SK-N-SH treated with all-trans-retinoic acid at 6 μM for 48 hours (cell line): ENCODE results near the gene POLD2.

Source experiments
- OSR1 ChIP-seq: fragments of 250-450 bp; sonication (Bioruptor Pico); IDR thresholded peaks from 2 replicates; pipeline ENCODE4 v1.8.0; 2022; ENCODE audit warnings: moderate library complexity, mild to moderate bottlenecking, inconsistent platforms
- PPARA ChIP-seq: fragments of 250-450 bp; sonication (Bioruptor Pico); IDR thresholded peaks from 2 replicates; pipeline ENCODE4 v1.5.0; 2020; ENCODE audit warnings: mild to moderate bottlenecking, borderline replicate concordance
- SNAI2 ChIP-seq: fragments of 250-450 bp; sonication (Bioruptor Pico); IDR thresholded peaks from 2 replicates; pipeline ENCODE4 v1.5.0; 2020; ENCODE audit warnings: mild to moderate bottlenecking, moderate library complexity
- TOX ChIP-seq: fragments of 250-450 bp; sonication (Bioruptor Pico); IDR thresholded peaks from 2 replicates; pipeline ENCODE4 v1.8.0; 2021; ENCODE audit warnings: mild to moderate bottlenecking, moderate library complexity, borderline replicate concordance
- ZFP30 ChIP-seq: fragments of 450-650 bp; formaldehyde crosslinking; IDR thresholded peaks from 2 replicates; pipeline ENCODE4 v1.5.0; 2022; ENCODE audit warnings: mild to moderate bottlenecking, moderate library complexity
- ZNF70 ChIP-seq: fragments of 450-650 bp; formaldehyde crosslinking; IDR thresholded peaks from 2 replicates; pipeline ENCODE4 v1.5.0; 2020; ENCODE audit warnings: mild to moderate bottlenecking, moderate library complexity
- TF ChIP-seq, protein P1 (sequence below): fragments of 250-450 bp; sonication (Bioruptor Pico); IDR thresholded peaks from 2 replicates; pipeline ENCODE4 v1.8.0; 2020; ENCODE audit warnings: mild to moderate bottlenecking, moderate library complexity, borderline replicate concordance

DNA sequence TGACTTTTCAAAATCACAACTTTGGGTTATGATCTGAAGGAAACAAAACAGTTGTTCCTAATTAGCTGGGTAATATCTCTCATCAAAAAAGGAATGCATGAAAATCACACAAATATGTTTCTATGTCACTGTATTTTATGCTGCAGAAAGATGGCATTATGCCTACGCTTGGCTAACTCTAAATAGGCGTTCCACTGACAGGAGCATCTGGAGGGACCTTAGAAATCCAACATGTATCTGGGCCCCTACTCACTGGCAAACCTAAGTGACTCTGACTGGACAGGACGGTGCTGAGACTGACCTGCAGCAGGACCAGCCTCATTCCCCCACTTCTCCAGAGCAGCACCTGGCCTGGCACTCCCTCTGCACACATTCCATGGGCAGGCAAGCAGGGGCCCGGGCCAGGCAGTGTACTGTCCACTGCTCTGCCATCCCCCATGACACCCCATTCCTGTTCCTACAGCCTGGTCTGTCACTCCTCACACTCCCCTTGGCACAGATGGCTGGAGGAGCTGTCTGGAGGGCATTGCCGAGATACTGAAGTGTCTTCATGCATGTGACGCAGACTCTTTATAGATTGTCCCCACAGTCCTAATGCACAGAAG lies 20.4 kb upstream of the POLD2 start:
- TF ChIP-seq ZFP30 (CRISPR knock-in tag), result no peak
- TF ChIP-seq ZNF70, result no peak
- no peak for TF ChIP-seq OSR1
- TF ChIP-seq PPARA (CRISPR knock-in tag), result no peak
- TF ChIP-seq, protein P1, sequence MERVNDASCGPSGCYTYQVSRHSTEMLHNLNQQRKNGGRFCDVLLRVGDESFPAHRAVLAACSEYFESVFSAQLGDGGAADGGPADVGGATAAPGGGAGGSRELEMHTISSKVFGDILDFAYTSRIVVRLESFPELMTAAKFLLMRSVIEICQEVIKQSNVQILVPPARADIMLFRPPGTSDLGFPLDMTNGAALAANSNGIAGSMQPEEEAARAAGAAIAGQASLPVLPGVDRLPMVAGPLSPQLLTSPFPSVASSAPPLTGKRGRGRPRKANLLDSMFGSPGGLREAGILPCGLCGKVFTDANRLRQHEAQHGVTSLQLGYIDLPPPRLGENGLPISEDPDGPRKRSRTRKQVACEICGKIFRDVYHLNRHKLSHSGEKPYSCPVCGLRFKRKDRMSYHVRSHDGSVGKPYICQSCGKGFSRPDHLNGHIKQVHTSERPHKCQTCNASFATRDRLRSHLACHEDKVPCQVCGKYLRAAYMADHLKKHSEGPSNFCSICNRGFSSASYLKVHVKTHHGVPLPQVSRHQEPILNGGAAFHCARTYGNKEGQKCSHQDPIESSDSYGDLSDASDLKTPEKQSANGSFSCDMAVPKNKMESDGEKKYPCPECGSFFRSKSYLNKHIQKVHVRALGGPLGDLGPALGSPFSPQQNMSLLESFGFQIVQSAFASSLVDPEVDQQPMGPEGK (CRISPR knock-in tag), result no peak
- TF ChIP-seq SNAI2 (CRISPR knock-in tag), result no peak
- no peak for TF ChIP-seq TOX (CRISPR knock-in tag)
